Heart left ventricle (tissue), 16 donors: ENCODE data around the gene FAHD1. TPM values are rescaled to one million over a fixed set of nuclear protein-coding genes. Genes with fewer than 3 reads are reported as not detected.
"Not testable (repeated sequence)": the region's sequence is repeated elsewhere in the genome, so short reads cannot be mapped to it uniquely, and the experiment has no call there.

Experiments
- ATAC-seq, 4 donors: fragments of 200-7000 bp; cut with Tn5 transposase; one replicate each; pipeline ENCODE4 v1.9.1; 2020 to 2022; ENCODE audit warnings: moderate library complexity in 4 of 4, mild to moderate bottlenecking in 3 of 4, moderate number of reproducible peaks in 1 of 4
- DNase-seq, 5 donors: peaks; one replicate each; pipeline ENCODE4 v3.0.0-alpha.2; 2020
- H3K27ac ChIP-seq, 12 donors: fragments of 200-600 bp; sonication (generic) in 4 of 12; one replicate each; pipeline versions ENCODE4 v1.5.0 to v1.8.0; 2016 to 2022; ENCODE audit warnings: mild to moderate bottlenecking in 2 of 12
- H3K27me3 ChIP-seq, 9 donors: fragments of 200-600 bp; sonication (generic) in 2 of 9; one replicate each; pipeline versions ENCODE4 v1.5.1 to v1.8.0; 2016 to 2022; ENCODE audit warnings: mild to moderate bottlenecking in 3 of 9
- H3K36me3 ChIP-seq, 9 donors: fragments of 200-600 bp; sonication (generic) in 2 of 9; one replicate each; pipeline versions ENCODE4 v1.5.0 to v1.8.0; 2018 to 2022; ENCODE audit warnings: mild to moderate bottlenecking in 2 of 9
- H3K4me1 ChIP-seq, 12 donors: fragments of 200-600 bp; sonication (generic) in 4 of 12; one replicate each; pipeline versions ENCODE4 v1.5.0 to v1.8.0; 2016 to 2022; ENCODE audit warnings: mild to moderate bottlenecking in 3 of 12
- H3K4me3 ChIP-seq, 12 donors: fragments of 200-600 bp; sonication (generic) in 4 of 12; one replicate each; pipeline versions ENCODE4 v1.5.0 to v1.8.0; 2017 to 2022; ENCODE audit warnings: mild to moderate bottlenecking in 9 of 12, moderate library complexity in 4 of 12
- H3K9me3 ChIP-seq, 12 donors: fragments of 200-600 bp; sonication (generic) in 4 of 12; one replicate each; pipeline versions ENCODE4 v1.5.0 to v1.8.0; 2016 to 2022; ENCODE audit warnings: mild to moderate bottlenecking in 1 of 12
- CTCF ChIP-seq, 12 donors: fragments of 200-600 bp; sonication (generic) in 4 of 12; IDR thresholded peaks; one replicate each; pipeline versions ENCODE4 v1.5.0 to v1.8.0; 2018 to 2022; ENCODE audit warnings: antibody characterized with exemption in 12 of 12, mild to moderate bottlenecking in 5 of 12
- POLR2A ChIP-seq, 2 donors: fragments of 450-650 bp; IDR thresholded peaks; one replicate each; pipeline ENCODE4 v1.6.1; 2017; ENCODE audit warnings: antibody characterized with exemption in 2 of 2, mild to moderate bottlenecking in 2 of 2, moderate library complexity in 2 of 2
- WGBS, 4 donors: extraction: QIAGEN DNeasy Blood & Tissue Kit in 2 of 4; methylation state at CpG; one replicate each; pipeline versions ENCODE4 v1.1.5 to v1.1.7; 2013 to 2018; 5-methylcytosine and 5-hydroxymethylcytosine counted together
- intact Hi-C, 10 donors: fragments of 100-400 bp; cut with DNase I; formaldehyde crosslinking; loops; one replicate each; pipeline versions ENCODE4 v1.11.1 to v1.14.2; 2022
- polyA plus RNA-seq, 2 donors: library from polyadenylated mRNA; stranded (reverse); fragments of 200-250 nt; gene quantifications; one replicate each; pipeline ENCODE4 v1.2.3, GENCODE V29; 2013
- total RNA-seq, 9 donors: library from RNA; depleted of rRNA in 2 of 9; stranded (reverse); fragments of >200 nt in 2 of 9; fragmentation: NEBNext Ultra II Directional in 3 of 9; extraction: Animal tissue kit (Norgen Biotek cat#: 25700) in 3 of 9; gene quantifications; one replicate each; pipeline versions ENCODE4 v1.1.0 to v1.2.4, GENCODE V29; 2016 to 2023
- donor health status: ischemic (EF 13 %, LVEDD 7.1; RV severe dilation, severe dysfunction).
- donor health status: healthy with polysubstance abuse.
- donor health status: DM: no; HTN: yes; CAD: no.
- donor health status: DM: no; HTN: no; CAD: no.
- donor health status: ischemic (EF 25% LVEDD 6.9; RV normal size, moderate dysfunction).
- donor health status: ischemic (EF 25% LVEDD 5.7; RV mildly dilated, moderate dysfunction).
- donor health status: healthy.
- donor health status: DM: yes; HTN: yes; CAD: no.
- donor health status: ischemic (EF 35%, LVEDD 5.7; RV mildly dilated, moderate dysfunction).
- donor health status: nonischemic (EF 11% LVEDD 7.7; RV severe dilation, severe dysfunction).
- donor health status: DM: yes; HTN: yes; CAD: no.
- donor health status: PGD.
- donor health status: ischemic (EF 29% LVEDD 5.4; RV normal size, mild dysfunction).
- donor health status: nonischemic (EF 23%, LVEDD 6.1; RV moderate dilation, normal function).

The FAHD1 gene
- total and polyA plus RNA-seq, 11 donors = 19.2 to 83.8 (median 32.9) TPM

DNA sequence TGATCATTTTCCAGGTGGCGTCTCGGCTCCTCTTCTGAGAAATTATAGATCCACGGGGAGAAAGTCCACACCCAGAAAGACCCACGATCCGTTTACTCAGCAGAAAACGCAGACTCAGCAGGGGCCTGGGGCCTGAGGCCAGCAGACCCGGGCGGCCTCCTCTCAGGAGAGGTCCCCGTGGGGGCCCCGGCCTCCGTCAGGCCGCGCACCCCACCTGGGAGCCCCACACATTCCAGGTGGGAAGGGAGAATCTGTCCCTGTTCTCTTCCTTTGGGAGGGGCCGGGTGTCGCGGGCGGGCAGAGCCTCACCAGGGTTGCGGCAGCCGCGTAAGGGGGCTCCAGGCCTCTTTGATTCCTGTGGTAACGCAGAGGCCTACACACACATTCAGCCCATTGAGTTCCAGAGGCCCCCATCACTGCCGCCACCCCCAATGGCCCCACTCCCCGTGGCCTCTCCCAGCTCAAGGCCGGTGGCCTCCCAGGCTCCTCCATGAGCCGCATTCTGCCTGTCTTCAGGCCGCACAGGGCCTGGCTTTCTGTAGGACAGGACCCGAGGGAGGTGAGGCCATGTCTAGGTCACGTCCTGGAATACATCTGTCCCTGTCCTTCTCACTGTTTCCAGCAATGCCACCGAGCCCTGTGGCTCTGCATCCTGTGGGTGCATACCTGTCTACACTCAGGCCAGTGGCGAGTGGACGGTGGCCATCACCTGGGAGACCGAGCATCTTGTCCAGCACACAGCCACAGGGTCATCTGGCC is 31.9 kb upstream of the FAHD1 start:
- H3K9me3 ChIP-seq = peaks cover 0 to 7% (median 0%) of the 10 kb centered on the region in 12 donors
- intact Hi-C loops = no loop called here
- peak in 1 of 5 donors; percentile 22 for DNase-seq
- 84 to 89% (median 87%) methylated on average over 14 to 32 of the region's 32 CpGs for WGBS, 4 donors
- H3K27ac ChIP-seq = no peak overlapping the region
- H3K4me3 ChIP-seq = no peak overlapping the region
- H3K27me3 ChIP-seq = no peaks in the 10 kb centered on the region
- H3K4me1 ChIP-seq = no peaks in the 10 kb centered on the region
- no peak for ATAC-seq
- TF ChIP-seq CTCF (IDR thresholded peaks at IDR 0.05) (no peak), POLR2A (IDR thresholded peaks at IDR 0.05) (no peak)
- peaks cover 0 to 17% (median 0%) of the 10 kb centered on the region in 9 donors for H3K36me3 ChIP-seq

- H3K4me1 ChIP-seq, H3K27me3 ChIP-seq, H3K36me3 ChIP-seq, H3K4me3 ChIP-seq, intact Hi-C loops, H3K27ac ChIP-seq, ATAC-seq, DNase-seq, H3K9me3 ChIP-seq: not testable (repeated sequence)
- WGBS, 4 donors = 70 to 88% (median 83%) methylated on average over 4 to 5 of the region's 5 CpGs
These were observed 27.7 kb upstream of the FAHD1 start for GRCh38 chr16:1799263-1799662.

DNA sequence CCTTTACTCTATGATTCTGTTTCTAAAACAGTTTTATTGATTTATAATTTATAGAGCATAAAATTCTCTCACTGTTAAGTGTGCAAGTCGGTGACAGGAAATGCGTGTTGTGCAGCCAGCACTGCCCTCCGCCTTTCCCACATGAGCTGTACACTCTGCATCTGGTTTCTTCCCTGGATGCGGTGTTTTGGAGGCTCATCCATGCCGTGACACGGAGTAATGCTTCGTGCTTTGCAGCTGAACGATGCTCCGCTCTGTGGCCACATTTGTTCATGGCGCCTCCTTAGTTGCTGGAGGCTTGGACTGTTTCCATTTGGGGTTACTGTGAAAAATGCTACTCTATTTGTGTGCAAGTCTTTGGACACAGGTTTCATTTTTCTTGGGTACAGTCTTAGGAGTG is 26.3 kb upstream of the FAHD1 start:
- no peak for DNase-seq
- Histone ChIP-seq H3K9me3 (peaks cover 0 to 7% (median 0%) of the 10 kb centered on the region in 12 donors), H3K27me3 (no peaks in the 10 kb centered on the region), H3K4me1 (no peaks in the 10 kb centered on the region), H3K4me3 (no peak overlapping the region), H3K36me3 (peaks cover 0 to 7% (median 2%) of the 10 kb centered on the region in 9 donors), H3K27ac (no peak overlapping the region)
- intact Hi-C loops = no loop called here
- TF ChIP-seq CTCF (IDR thresholded peaks at IDR 0.05) (no peak), POLR2A (IDR thresholded peaks at IDR 0.05) (no peak)
- WGBS, 4 donors = 69 to 85% (median 84%) methylated on average over 10 of the region's 10 CpGs
- no peak for ATAC-seq

GRCh38 chr16:1807626-1808025 is 19.4 kb upstream of the FAHD1 start:
- Histone ChIP-seq H3K4me3 (no peak overlapping the region), H3K27ac (no peak overlapping the region), H3K4me1 (peaks cover 0 to under 1% (median 0%) of the 10 kb centered on the region in 12 donors), H3K27me3 (no peaks in the 10 kb centered on the region), H3K36me3 (peaks cover 0 to 59% (median 34%) of the 10 kb centered on the region in 9 donors), H3K9me3 (peaks cover 0 to 6% (median 0%) of the 10 kb centered on the region in 12 donors)
- 82 to 92% (median 89%) methylated on average over 9 to 10 of the region's 10 CpGs for WGBS, 4 donors
- intact Hi-C loops = no loop called here
- no peak for DNase-seq
- TF ChIP-seq POLR2A (IDR thresholded peaks at IDR 0.05) = no peak
- no peak for TF ChIP-seq CTCF (IDR thresholded peaks at IDR 0.05)
- no peak for ATAC-seq
